NOMO-1 treated with dmso at 0.1 percent for 144 hours (cell line): Measurements from ENCODE around the gene B3GNT5.
A peak's percentile ranks its signal among the peaks of the same experiment; 100 is the strongest.

Experiments
- DNase-seq: peaks from one replicate; lab custom pipeline; 2025; ENCODE audit not compliant: unreplicated experiment; lab: John Stamatoyannopoulos, UW

B3GNT5 gene

GRCh38 chr3:183252973-183253527 is at the start of gene B3GNT5:
B3GNT5 (plus strand) TSS chr3:183253253; CDS start chr3:183269799, 16,546 bp downstream.
- DNase-seq: no peak

- no peak for DNase-seq
These were observed 49.4 kb upstream of the B3GNT5 start for GRCh38 chr3:183203670-183204069.

GRCh38 chr3:183208260-183208659 is 44.8 kb upstream of the B3GNT5 start:
- no peak for DNase-seq

- DNase-seq: no peak
These were observed 44.3 kb upstream of the B3GNT5 start for GRCh38 chr3:183208800-183209199.

- peak; percentile 61 for DNase-seq
These were observed 42.7 kb upstream of the B3GNT5 start for GRCh38 chr3:183210341-183210740.

- DNase-seq: peak; percentile 76
These were observed 42.2 kb upstream of the B3GNT5 start for GRCh38 chr3:183210862-183211341.

GRCh38 chr3:183211352-183211751 is 41.7 kb upstream of the B3GNT5 start:
- DNase-seq: no peak

- peak; percentile 21 for DNase-seq
These were observed 41.0 kb upstream of the B3GNT5 start for GRCh38 chr3:183212096-183212495.

GRCh38 chr3:183212565-183212964 is 40.5 kb upstream of the B3GNT5 start:
- DNase-seq: peak; percentile 92

GRCh38 chr3:183213415-183214276 is 39.4 kb upstream of the B3GNT5 start:
- DNase-seq: no peak

GRCh38 chr3:183214277-183214612 is 38.8 kb upstream of the B3GNT5 start:
- no peak for DNase-seq

GRCh38 chr3:183215591-183216202 is 37.4 kb upstream of the B3GNT5 start:
- no peak for DNase-seq

- no peak for DNase-seq
These were observed 35.3 kb upstream of the B3GNT5 start for GRCh38 chr3:183217548-183218332.

- DNase-seq: peak; percentile 66
These were observed 34.2 kb upstream of the B3GNT5 start for GRCh38 chr3:183218826-183219225.

GRCh38 chr3:183220828-183221227 is 32.2 kb upstream of the B3GNT5 start:
- DNase-seq: no peak

- DNase-seq: no peak
These were observed 30.3 kb upstream of the B3GNT5 start for GRCh38 chr3:183222631-183223235.

- no peak for DNase-seq
These were observed 28.7 kb upstream of the B3GNT5 start for GRCh38 chr3:183224180-183224970.

GRCh38 chr3:183226333-183226890 is 26.6 kb upstream of the B3GNT5 start:
- DNase-seq: no peak

GRCh38 chr3:183227586-183227985 is 25.5 kb upstream of the B3GNT5 start:
- no peak for DNase-seq

- no peak for DNase-seq
These were observed 23.9 kb upstream of the B3GNT5 start for GRCh38 chr3:183229178-183229577.
